NCI-H2029 treated with DMSO at 0.1 percent for 48 hours (cell line): Measurements from ENCODE around the gene HAGHL.
"Not testable (repeated sequence)": the region's sequence is repeated elsewhere in the genome, so short reads cannot be mapped to it uniquely, and the experiment has no call there.

Experiments
- DNase-seq: peaks from one replicate; lab custom pipeline; 2025; lab: John Stamatoyannopoulos, UW

Gene HAGHL

GRCh38 chr16:689175-689897, 37.6 kb upstream of the HAGHL start:
- DNase-seq, result no peak

DNA sequence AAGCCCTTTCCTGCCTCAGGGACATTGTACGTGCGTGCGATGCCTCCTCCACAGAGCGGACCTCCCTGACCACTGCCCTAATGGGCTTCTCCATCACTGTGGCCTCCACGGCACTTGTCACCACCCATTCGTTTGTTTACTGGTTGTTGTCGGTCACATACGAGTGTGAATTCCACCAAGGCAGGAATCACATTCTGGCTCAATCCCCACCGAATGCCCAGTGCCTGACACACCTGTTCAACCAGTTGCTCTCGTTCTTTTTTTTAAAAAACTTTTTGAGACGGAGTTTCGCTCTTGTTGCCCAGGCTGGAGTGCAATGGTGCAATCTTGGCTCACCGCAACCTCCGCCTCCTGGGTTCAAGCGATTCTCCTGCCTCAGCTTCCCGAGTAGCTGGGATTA, 35.7 kb upstream of the HAGHL start:
- not testable (repeated sequence) for DNase-seq

DNA sequence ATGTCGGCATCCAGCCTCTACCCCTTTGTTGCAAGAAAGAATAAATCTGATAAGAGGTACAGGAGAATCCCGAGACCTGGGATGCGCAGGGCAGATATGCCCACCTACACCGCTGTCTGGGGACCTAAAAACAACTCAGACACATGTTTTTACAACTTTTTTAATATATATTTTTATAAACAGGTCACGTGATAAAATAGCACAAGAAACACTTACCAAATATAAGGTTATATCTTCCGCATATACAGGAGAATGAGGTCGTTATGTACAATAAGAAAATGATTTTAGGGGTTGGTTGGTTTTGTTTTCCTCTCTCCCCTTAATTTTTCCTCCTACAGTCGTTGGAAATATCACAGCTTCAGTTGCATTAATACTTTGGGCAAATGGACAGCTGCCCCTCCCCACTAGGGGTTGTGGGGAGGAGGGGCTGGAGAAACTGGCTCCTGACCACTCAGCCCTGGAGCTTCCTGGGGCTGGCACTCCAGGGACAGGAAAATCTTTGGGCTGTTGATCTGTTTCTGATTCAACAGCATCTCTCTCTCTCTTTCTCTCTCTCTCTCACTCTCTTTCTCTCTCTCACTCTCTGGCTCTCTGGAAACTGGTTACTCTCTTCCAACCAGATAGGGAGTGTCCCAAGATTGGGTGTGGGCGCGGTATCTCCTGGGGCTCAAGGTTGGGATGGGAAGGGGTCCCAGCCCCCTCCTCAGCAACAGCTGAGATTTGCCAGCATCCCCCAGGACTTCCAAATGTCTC, 34.4 kb upstream of the HAGHL start:
- DNase-seq, result no peak

- no peak for DNase-seq
These were observed 33.5 kb upstream of the HAGHL start for GRCh38 chr16:693364-693763.

DNA sequence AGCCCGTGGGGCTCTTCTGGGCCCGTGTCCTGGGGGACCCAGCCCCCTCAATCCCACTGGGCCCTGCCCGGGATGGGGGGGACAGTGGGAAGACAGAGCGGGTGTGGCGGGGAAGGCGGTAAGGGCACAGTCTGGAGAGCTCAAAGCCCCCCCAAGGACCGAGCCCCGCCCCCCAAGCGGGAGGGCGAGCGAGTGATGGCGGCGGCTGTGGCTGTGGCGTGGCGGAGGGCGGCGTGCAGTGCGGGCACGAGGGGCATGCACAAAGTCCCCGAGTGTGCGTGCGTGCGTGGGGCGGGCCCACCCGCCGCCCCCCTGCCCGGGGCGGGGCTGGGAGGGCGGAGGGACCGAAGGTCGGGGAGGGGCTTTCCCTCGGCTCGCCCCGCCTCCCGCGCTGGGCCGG, 33.1 kb upstream of the HAGHL start:
- no peak for DNase-seq

DNA sequence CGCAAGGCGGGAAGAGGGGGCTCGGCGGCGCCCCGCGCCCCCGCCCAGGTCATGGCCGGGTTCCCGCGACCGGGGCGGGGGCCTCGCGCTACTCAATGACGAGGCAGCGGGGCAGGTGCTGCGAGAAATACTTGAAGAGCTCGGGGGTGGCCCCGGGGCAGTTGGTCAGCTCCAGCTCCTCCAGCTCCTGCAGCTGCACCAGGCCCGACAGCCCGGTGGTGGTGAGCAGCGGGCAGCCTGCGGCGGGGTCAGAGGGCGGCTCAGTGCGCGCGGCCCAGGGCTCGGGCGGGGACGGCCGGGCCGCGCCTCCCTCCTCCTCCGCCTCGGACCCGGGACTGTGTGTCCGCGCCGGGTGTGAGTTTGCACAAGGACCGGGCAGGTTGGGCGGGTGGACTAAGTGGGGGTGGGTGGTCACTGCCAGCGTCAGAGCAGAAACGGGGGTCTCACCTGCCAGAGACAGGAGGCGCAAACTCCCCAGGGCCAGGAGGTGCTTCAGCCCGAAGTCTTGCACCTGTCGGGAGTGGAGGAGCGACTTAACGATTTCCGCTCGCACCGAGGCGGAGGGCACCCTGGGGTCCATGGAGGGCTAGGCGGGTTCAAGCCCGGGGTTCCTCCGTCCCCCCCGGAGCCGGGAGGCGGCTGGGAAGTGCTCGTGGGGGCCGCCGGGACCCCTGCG, 32.6 kb upstream of the HAGHL start:
- no peak for DNase-seq

GRCh38 chr16:694863-695354, 32.0 kb upstream of the HAGHL start:
- DNase-seq, result no peak

DNA sequence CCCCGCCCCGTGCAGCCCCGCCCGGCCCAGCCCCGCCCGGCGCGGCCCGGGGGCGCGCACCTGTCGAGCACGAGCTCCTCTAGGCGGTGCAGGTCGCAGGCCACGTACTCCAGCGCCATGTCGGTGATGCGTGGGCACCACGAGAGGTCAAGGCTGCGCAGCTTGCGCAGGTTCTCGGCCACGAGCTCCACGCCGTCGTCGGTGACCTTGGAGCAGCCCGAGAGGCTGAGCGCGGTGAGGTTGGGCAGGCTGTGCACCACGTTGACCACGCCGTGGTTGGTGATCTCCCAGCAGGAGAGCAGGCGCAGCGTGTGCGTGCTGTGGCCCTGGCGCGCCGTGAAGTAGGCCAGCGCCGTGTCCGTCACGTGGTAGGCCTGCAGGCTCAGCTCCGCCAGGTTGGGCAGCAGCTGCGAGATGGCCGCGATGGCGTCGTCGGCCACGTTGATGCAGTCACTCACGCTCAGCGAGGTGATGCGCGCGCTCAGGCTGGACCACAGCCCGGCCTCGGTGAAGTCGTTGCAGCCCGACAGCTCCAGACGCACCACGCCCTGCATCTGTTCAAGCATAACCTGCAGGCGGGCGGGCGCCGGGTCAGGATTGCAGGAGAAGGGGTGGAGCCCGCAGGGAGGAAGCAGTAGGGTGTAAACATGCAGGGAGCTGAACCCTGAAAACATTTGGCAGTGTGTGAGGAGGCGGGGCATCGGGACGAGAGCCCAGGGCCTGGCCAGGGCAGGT, 31.4 kb upstream of the HAGHL start:
- peak; percentile 68 for DNase-seq

GRCh38 chr16:698911-699671, 27.8 kb upstream of the HAGHL start:
- no peak for DNase-seq

- no peak for DNase-seq
These were observed 26.0 kb upstream of the HAGHL start for GRCh38 chr16:700684-701584.

GRCh38 chr16:702341-702740, 24.6 kb upstream of the HAGHL start:
- DNase-seq, result no peak

- DNase-seq, result no peak
These were observed 23.5 kb upstream of the HAGHL start for GRCh38 chr16:703406-703805.

GRCh38 chr16:704047-704446, 22.9 kb upstream of the HAGHL start:
- DNase-seq, result no peak

DNA sequence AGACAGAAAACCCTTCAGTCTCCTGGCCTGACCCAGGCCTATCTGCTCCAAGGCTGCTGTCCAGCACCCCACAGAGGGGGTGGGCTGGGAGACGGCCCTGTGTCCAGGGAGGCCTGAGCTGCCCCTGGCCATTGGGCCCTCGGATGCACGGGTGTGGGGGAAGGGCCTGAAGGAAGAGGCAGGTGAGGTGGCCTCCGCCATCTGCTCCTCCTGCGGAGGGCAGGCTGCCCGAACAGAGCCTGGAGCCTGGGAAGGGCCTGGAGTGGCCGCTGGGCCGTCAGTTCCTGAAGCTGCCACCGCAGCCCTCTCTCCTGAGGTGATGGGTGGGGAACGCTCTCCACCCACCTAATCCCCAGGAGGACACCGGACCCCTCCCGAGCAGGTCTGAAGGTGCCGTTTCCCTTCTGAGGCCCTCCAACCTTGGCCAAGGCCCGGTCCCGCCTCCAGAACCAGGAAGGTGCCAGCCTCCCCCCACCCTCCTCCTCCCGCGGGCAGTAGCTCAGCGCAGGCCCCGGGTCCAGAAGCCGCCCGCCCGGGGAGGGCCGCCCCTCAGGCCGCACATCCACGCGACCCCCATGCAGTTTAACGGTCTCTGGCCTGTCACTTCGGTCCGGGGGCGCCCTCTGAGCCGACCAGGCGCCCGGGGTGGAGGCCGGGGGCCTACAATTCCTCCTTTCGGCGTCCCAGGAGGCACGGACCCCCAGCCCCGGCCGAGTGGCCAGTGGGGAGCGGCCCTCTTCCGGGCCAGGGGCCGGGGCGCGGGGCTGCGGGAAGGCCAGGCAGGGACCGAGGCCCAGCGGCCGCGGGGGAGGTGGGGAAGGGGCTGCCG, 22.1 kb upstream of the HAGHL start:
- no peak for DNase-seq

DNA sequence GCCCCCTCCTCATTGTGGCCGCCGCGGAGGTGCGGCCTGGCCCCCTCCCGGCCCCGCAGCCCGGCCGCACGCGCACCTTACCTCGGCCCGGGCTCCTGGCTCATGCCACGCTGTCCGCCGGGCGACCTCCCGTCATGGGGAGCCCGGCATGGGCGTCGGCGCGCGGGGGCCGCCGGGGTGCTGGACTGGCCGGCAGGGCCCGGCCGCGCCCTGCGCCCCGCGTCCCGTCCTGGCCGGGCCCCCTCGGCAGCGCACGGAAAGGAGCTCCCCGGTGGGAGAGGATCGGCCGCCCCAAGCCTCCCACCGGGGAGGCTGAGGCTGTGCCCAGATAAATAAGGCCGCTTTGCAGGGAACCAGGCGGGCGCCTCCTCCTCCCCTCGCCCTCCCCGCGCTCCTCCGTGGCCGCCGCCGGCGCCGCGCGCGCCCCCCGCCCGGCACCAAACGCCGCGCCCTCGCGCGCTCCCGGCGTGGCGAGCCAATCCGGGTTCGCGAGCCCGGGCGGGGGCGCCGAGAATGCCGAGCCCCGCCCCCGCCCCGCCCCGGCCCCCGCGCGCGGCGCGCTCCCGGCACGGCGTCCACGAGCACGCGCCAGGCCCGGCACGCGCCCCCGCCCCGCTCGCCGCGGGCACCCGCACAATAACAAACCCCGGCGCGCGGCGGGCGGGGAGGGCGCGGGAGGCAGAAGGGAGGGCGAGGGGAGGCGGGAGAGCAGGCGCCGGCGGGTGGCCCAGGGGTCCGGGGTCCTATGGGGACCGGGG, 21.3 kb upstream of the HAGHL start, which contains the start of gene FBXL16:
Gene FBXL16, minus strand, starts transcription at position 371 of the 758 bp plus-strand sequence. CDS start 8,396 bp downstream, outside the sequence.
- no peak for DNase-seq

- DNase-seq, result no peak
These were observed 20.5 kb upstream of the HAGHL start for GRCh38 chr16:706189-707061.

GRCh38 chr16:707062-707538, 19.8 kb upstream of the HAGHL start:
- no peak for DNase-seq
